GM19193 (cell line): ENCODE data around the gene ZNF580.

Experiments
- POLR2A ChIP-seq: IDR thresholded peaks from 4 replicates; pipeline ENCODE4 v1.6.1; 2011; ENCODE audit not compliant: insufficient read depth, insufficient read length; ENCODE audit errors: extremely low read depth

The ZNF580 gene

DNA sequence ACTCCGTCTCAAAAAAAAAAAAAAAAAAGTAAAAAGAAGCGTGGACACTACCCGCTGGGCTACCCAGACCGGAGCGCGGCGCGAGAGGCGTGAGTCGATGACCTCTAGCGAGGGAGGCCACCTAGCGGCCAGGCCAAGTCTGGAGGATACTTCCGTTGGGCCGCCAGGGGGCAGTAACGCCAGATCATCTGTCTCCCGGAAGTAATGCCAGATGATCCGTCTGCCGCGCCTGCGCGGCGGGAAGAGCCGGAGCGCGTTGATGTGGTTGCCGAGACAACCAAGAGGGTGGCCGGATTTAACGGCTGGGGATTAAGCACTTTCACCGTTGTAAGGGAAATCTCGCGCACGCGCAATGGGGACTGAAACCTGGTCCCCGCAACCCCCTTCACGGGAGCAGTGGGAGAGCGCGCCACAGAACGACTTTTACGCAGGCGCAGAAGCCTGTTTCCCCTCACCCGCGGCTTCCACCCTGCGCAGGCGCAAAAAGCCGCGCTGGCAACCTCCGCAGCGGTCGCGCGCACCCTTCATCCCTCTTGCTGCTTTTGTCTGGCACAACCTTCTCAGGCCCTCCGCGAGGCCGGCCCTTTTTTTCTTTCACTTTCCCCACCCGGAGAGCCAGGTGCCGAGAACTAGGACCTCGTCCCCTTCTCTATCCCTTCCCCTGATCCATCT, 13.0 kb downstream of the ZNF580 start:
- TF ChIP-seq POLR2A = peak; percentile 90

DNA sequence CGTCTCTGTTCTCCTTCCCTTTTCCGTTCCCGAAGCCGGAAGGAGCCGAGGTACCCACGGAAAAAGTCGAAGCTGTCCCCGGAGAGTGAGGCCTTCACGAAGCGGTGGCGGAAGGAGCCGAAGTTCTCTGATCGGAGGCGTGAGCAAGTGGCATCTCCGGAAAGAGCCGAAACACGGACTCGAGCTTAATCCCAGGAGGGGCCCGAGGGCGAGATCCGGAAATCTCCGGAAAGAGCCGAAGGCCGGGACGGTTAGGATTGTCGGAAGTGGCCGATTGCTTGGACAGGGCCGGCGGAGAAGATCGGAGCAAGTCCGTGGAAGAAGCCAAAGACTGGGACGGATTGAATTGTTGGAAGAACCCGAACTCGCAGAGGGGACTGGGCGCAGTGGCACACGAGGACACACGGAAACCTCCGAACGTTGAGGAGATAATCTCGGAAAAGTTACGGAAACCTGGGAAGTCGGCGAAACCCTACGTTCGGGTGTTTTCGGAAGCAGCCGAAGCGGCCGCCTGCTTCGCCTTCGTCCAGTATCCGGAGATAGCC, 13.6 kb downstream of the ZNF580 start:
- TF ChIP-seq POLR2A = no peak

DNA sequence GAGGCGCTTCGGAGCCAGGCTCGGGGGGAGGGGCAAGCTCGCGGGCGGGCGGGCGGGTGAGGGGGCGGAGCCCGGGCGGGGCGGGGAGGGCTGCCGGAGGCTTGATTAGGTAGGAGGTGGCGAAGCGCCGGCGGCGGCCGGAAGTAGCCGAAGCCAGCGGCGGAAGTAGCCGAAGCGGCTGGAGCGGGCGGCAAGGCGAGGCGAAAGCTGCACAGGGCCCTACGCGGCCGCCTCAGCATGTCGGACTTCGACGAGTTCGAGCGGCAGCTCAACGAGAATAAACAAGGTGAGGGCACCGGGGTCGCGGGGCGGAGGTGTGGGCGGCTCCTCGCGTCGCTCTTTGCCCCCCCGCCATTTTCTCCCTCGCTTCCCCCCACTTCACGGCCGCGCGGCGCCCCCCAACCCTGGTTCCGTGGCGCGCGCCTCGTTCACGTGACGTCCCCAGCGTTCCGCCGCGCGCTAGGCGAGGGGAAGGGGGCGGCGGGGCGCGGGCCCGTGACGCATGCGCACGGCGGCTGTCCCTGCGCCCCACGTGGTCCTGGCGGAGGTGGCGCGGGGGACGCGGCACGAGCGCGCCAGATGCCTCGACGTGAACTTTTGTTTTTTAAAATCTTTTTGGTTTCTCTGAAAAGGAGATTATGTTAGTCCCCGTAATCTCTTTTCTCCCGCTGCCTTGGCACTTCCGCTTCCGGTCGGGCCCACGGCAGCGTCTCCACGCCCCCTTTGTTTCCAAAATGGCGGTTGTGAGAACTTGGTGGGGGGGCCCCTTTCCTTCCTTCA, 14.3 kb downstream of the ZNF580 start, which contains the start of gene U2AF2:
TSS of gene U2AF2 (plus strand) at position 168 of the 780 bp plus-strand sequence. CDS start at position 238, 70 bp downstream.
- peak; percentile 82 for TF ChIP-seq POLR2A

- TF ChIP-seq POLR2A = no peak
Observed at GRCh38 chr19:55655648-55656040, 14.8 kb downstream of the ZNF580 start.

DNA sequence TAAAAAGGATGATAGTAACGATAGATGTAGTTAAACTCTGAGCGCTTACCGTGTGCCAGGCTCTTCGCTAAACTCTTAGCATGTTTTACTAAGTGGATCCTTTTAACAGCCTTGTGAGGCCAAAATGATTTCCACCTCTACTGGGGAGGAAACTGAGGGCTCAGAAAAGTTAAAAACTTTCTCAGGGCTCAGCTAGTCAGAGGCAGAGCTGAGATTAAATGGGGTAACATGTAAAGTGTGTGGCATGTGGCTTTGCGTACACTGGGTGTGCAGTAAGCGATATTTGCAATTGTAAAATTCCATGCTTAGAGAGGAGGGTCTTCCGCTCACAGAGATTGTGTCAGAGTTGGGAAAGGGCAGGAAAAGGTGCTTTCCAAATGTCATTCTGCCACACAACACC, 15.8 kb downstream of the ZNF580 start:
- no peak for TF ChIP-seq POLR2A

DNA sequence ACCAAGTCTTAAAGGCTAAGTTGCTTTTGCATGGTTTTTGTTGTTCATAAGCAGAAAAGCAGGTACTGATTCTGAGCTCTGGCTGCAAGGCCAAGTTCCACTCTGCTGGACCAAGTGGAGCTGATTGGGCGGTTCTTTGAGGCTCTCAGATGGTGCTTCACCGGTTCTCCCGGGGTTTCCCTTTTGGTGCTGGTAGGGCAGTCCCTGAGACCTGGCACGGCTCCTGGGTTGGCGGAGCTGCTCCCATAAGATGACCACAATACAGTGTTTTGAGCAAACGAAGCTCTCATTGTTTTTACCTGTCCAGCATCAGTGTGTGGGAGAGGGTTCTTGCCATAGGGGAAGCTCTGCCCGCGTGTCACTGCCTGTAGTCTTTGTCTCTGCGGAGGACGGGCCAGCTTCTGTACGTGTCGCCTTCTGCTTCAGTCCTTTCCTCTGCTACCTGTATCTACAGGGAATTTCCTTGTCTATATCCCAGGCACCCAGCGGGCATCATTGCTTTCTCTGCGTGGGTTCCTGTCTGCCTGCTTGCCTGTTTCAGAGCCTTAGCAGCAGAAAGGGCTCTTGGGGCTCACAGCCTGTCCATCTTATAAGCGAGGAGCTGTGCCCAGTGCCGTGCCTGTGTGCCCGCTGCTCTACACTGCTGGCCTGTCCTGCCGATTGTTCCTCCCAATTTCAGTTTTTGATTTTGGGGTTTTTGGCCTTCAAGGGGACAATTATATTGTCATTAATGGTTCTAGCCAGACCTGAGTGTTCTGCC, 16.4 kb downstream of the ZNF580 start:
- TF ChIP-seq POLR2A = no peak

GRCh38 chr19:55658846-55659459, 18.2 kb downstream of the ZNF580 start:
- no peak for TF ChIP-seq POLR2A

GRCh38 chr19:55659822-55660221, 19.0 kb downstream of the ZNF580 start:
- no peak for TF ChIP-seq POLR2A

DNA sequence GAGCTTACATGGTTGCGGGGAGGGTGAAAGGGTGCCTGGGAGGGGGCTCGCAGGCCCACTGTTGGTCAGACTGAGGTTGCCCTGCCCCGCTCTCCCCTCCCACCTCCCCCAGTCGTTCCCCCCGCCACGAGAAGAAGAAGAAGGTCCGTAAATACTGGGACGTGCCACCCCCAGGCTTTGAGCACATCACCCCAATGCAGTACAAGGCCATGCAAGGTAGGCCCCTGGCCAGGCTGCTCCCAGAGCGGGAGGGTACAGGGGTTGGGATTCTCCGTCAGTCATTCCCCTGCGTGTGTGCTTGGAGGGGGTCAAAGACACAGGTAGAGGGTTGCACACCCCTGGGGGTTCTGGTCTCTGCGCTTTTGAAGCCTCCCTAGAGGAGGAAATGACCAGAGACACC, 19.6 kb downstream of the ZNF580 start:
- no peak for TF ChIP-seq POLR2A

- no peak for TF ChIP-seq POLR2A
Observed at GRCh38 chr19:55660991-55661390, 20.2 kb downstream of the ZNF580 start.

GRCh38 chr19:55661826-55662225, 21.0 kb downstream of the ZNF580 start:
- TF ChIP-seq POLR2A = no peak

DNA sequence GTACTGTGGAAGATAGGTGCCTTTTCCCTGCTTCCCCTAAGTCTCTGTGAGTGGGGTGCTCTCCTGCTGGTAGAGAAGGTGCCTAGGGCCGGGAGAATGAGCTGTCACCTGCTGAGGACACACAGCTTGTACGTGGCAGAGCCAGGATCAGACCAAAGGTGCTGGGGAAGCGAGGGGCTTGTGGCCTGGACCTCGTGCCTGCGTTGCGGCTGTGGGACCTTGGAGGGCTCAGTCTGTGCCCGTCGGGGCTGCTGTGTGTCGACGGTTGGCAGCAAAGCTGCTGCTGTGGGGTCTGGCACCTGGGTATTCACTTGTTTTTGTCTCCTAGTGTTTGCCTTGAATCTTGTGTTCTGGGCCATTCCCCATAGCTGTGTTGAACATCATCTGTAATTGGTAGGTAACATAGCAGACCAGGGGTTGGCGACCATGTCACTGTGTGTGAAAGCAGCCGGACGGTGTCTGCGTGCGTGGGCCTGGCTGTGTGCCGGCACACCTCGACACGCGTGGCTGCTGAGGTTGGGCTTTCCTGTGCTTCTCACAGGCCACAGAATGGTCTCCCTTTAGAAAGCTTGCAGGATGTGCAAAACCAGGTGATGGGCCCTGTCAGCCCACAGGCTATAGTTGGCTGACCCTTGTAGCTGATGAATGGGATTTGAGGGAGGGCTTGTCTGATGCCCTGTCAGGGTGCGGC, 23.2 kb downstream of the ZNF580 start:
- no peak for TF ChIP-seq POLR2A

DNA sequence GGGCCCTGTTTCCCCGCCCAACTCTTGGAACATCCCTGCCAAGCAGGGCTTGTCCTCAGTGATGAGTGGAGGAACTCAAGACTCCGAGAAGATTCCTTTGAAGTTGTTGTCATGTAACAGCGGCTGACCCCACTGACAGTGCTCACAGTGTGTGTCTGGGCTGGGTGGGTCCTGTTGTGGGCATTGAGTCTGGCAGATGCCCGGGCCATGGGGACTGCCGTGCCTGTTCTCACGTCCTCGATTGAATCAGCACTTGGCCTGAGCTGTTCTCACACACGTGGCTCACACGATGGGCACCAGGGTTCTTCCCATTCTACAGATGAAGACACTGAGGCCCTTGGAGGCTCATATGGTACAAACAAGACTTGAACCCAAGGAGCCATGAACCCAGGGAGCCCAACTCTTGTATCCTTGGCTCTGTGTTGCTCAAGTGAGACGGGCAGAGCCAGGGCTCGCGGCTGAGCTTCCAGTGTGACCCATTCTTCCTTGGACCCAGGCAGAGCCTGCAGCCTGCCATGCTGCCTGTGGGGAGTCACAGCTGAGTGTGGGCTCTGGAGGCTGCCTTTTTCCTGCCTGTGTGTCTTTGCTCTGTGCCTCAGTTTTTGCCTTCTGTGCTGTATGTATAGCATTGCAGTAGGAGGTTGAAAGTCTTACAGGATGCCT, 25.7 kb downstream of the ZNF580 start:
- peak; percentile 5 for TF ChIP-seq POLR2A

GRCh38 chr19:55667006-55667381, 26.2 kb downstream of the ZNF580 start:
- no peak for TF ChIP-seq POLR2A
